ENCODE results near the gene BRME1.
"Not testable (repeated sequence)": the region's sequence is repeated elsewhere in the genome, so short reads cannot be mapped to it uniquely, and the experiment has no call there.

Gene BRME1

GRCh38 chr19:13859361-13859880, 46.5 kb downstream of the BRME1 start:
- H3K79me2 ChIP-seq (ENCODE audit: insufficient read depth, low read length) = no peaks in the 10 kb centered on the region
- no peaks in the 10 kb centered on the region for H3F3A ChIP-seq (ENCODE audit: insufficient read depth)
- no peak overlapping the region for H3K4me2 ChIP-seq (ENCODE audit: low read depth, low read length, poor library complexity, severe bottlenecking)
- TF ChIP-seq EZH2phosphoT487 (conservative IDR thresholded peaks at IDR 0.05; ENCODE audit: low read length) = no peak
- no peak for TF ChIP-seq CTCF (IDR thresholded peaks at IDR 0.05; ENCODE audit: insufficient read depth, low read length, poor library complexity, severe bottlenecking)
- H3K9ac ChIP-seq (ENCODE audit: low read length) = no peak overlapping the region
- H3K36me3 ChIP-seq (ENCODE audit: low read length) = no peaks in the 10 kb centered on the region
- no peak overlapping the region for H3K4me3 ChIP-seq (ENCODE audit: insufficient read depth, low read length, poor library complexity, severe bottlenecking)
- H3K27ac ChIP-seq (ENCODE audit: low read depth, low read length) = no peak overlapping the region
- no peak overlapping the region for H2AFZ ChIP-seq (ENCODE audit: low read depth, low read length, severe bottlenecking)
- H3K9me2 ChIP-seq (replicated peaks; ENCODE audit: insufficient read depth, low read length) = no peaks in the 10 kb centered on the region
- H3K27me3 ChIP-seq (ENCODE audit: low read length) = no peaks in the 10 kb centered on the region
- no peaks in the 10 kb centered on the region for H4K20me1 ChIP-seq (ENCODE audit: low read depth, low read length)
- no peaks in the 10 kb centered on the region for H3K9me3 ChIP-seq (ENCODE audit: insufficient read depth, low read length)

GRCh38 chr19:13856497-13856896, 49.4 kb downstream of the BRME1 start:
- Histone ChIP-seq H3K9me2 (replicated peaks; ENCODE audit: insufficient read depth, low read length) (no peaks in the 10 kb centered on the region), H3K27me3 (ENCODE audit: low read length) (no peaks in the 10 kb centered on the region), H3K9ac (ENCODE audit: low read length) (no peak overlapping the region), H3K36me3 (ENCODE audit: low read length) (no peaks in the 10 kb centered on the region), H4K20me1 (ENCODE audit: low read depth, low read length) (no peaks in the 10 kb centered on the region), H3F3A (ENCODE audit: insufficient read depth) (no peaks in the 10 kb centered on the region), H3K27ac (ENCODE audit: low read depth, low read length) (no peak overlapping the region), H3K4me3 (ENCODE audit: insufficient read depth, low read length, poor library complexity, severe bottlenecking) (no peak overlapping the region), H3K79me2 (ENCODE audit: insufficient read depth, low read length) (no peaks in the 10 kb centered on the region), H2AFZ (ENCODE audit: low read depth, low read length, severe bottlenecking) (no peak overlapping the region), H3K4me2 (ENCODE audit: low read depth, low read length, poor library complexity, severe bottlenecking) (no peak overlapping the region), H3K9me3 (ENCODE audit: insufficient read depth, low read length) (no peaks in the 10 kb centered on the region)
- TF ChIP-seq EZH2phosphoT487 (conservative IDR thresholded peaks at IDR 0.05; ENCODE audit: low read length) (no peak), CTCF (IDR thresholded peaks at IDR 0.05; ENCODE audit: insufficient read depth, low read length, poor library complexity, severe bottlenecking) (no peak)

GRCh38 chr19:13852171-13852707, 53.7 kb downstream of the BRME1 start:
- not testable (repeated sequence) for H3K36me3 ChIP-seq (ENCODE audit: low read length); H3K9me3 ChIP-seq (ENCODE audit: insufficient read depth, low read length); H3K4me2 ChIP-seq (ENCODE audit: low read depth, low read length, poor library complexity, severe bottlenecking); H3K79me2 ChIP-seq (ENCODE audit: insufficient read depth, low read length); H3K27me3 ChIP-seq (ENCODE audit: low read length); H2AFZ ChIP-seq (ENCODE audit: low read depth, low read length, severe bottlenecking); H3K4me3 ChIP-seq (ENCODE audit: insufficient read depth, low read length, poor library complexity, severe bottlenecking); H3F3A ChIP-seq (ENCODE audit: insufficient read depth); H3K27ac ChIP-seq (ENCODE audit: low read depth, low read length); H4K20me1 ChIP-seq (ENCODE audit: low read depth, low read length); H3K9me2 ChIP-seq (replicated peaks; ENCODE audit: insufficient read depth, low read length); H3K9ac ChIP-seq (ENCODE audit: low read length)

GRCh38 chr19:13851734-13852114, 54.2 kb downstream of the BRME1 start:
- not testable (repeated sequence) for H3K9ac ChIP-seq (ENCODE audit: low read length)

More at GRCh38 chr19:13851734-13852114, 54.2 kb downstream of the BRME1 start:
- H4K20me1 ChIP-seq (ENCODE audit: low read depth, low read length); H2AFZ ChIP-seq (ENCODE audit: low read depth, low read length, severe bottlenecking); H3K4me3 ChIP-seq (ENCODE audit: insufficient read depth, low read length, poor library complexity, severe bottlenecking); H3K9me2 ChIP-seq (replicated peaks; ENCODE audit: insufficient read depth, low read length); H3K27ac ChIP-seq (ENCODE audit: low read depth, low read length); H3K27me3 ChIP-seq (ENCODE audit: low read length); H3K36me3 ChIP-seq (ENCODE audit: low read length); H3K79me2 ChIP-seq (ENCODE audit: insufficient read depth, low read length); H3F3A ChIP-seq (ENCODE audit: insufficient read depth); H3K4me2 ChIP-seq (ENCODE audit: low read depth, low read length, poor library complexity, severe bottlenecking); H3K9me3 ChIP-seq (ENCODE audit: insufficient read depth, low read length): not testable (repeated sequence)
